Measurements from ENCODE around the gene LRP8.
"Not testable (repeated sequence)": the region's sequence is repeated elsewhere in the genome, so short reads cannot be mapped to it uniquely, and the experiment has no call there.

GRCh38 chr1:53283156-53283555 lies 44.7 kb downstream of the LRP8 start:
- TF ChIP-seq CTCF (CRISPR knock-in tag; IDR thresholded peaks at IDR 0.05); RAD21 (CRISPR knock-in tag; IDR thresholded peaks at IDR 0.05); KDM6A (CRISPR knock-in tag; IDR thresholded peaks at IDR 0.05; ENCODE audit: low read depth); SMARCE1 (IDR thresholded peaks at IDR 0.05; ENCODE audit: borderline replicate concordance); MYPOP (CRISPR knock-in tag; IDR thresholded peaks at IDR 0.05); ATF7 (IDR thresholded peaks at IDR 0.05); ATF7 (CRISPR knock-in tag; IDR thresholded peaks at IDR 0.05); NFE2L1 (CRISPR knock-in tag; IDR thresholded peaks at IDR 0.05; ENCODE audit: borderline replicate concordance); REST (IDR thresholded peaks at IDR 0.05; ENCODE audit: borderline replicate concordance in 1 of 2, low read depth in 1 of 2, low read length in 2 of 2); MAFK (conservative IDR thresholded peaks at IDR 0.05 in 1 of 2, IDR thresholded peaks at IDR 0.05 in 1 of 2; ENCODE audit: low read length in 2 of 2): not testable (repeated sequence)
